Measurements from ENCODE around the gene KLK13. TPM values are rescaled to one million over a fixed set of nuclear protein-coding genes. Genes with fewer than 3 reads are reported as not detected.

Gene KLK13
- total and polyA plus RNA-seq, 2 experiments from 2014 or later = 0.25 TPM; not detected in 1

DNA sequence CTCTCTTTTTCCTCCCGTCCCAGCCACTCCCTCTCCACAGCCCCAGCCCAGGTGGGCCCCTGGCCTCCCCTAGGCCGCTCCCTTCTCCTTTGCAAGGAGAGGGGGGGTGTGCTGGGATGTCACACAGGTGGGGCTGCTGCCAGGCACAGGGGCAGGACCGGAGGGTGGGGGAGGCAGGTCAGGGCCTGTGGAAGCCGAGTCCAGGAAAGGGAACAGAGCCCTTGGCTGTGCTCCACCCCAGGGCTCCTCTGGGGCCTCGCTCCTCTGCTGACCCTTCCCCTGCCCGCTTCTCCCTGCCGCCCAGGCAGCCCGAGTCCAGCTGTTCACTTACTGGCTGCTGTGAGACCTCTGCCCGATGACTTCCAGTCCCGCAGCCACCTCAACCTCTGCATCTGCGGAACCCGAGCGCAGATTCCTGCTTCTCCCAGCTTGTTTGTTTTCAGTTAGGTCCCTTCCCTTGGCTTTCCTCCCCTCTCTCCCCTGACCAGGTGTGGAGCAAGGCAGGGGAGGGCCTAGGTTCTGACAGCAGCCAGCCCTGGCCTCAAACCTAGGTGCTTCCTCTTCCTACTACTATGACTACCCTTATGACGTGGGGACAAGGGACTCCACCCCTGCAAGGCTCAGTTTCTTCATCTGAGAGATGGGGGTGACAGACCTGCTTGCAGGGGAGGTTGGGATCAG lies 37.6 kb downstream of the KLK13 start:
- in situ Hi-C loops (cut with MboI) = no loop called here
- WGBS, 2 experiments (ENCODE audit: low coverage in 1 of 2, low lambda C conversion rate in 2 of 2, missing lambda C conversion rate in 2 of 2) = 18 to 19% methylated on average over 12 to 14 of the region's 14 CpGs

DNA sequence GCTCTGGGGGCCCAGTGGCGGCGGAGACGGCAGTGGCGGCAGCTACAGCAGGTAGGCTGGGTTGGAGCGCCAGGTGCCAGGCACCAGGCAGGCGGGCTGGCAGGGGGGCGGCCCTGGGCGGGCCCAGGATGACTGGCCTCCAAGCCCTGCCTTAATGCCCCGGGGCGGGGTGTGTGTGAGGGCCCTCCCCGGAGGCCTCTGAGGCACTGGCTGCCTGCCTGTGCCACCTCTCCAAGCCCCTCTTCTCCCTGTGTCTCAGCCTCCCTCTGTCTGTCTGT lies 38.4 kb downstream of the KLK13 start, which contains the start of gene KLK11:
Gene KLK11 (minus strand): TSS at position 63 of the 278 bp plus-strand sequence. CDS start 985 bp downstream, outside the sequence.
- Histone ChIP-seq H3K9me3 (ENCODE audit: low read depth) (no peaks in the 10 kb centered on the region), H3K36me3 (ENCODE audit: low read depth) (no peaks in the 10 kb centered on the region), H3K4me1 (ENCODE audit: insufficient read depth) (no peaks in the 10 kb centered on the region), H3K4me2 (ENCODE audit: unreplicated experiment) (no peak within 1 kb of the TSS), H4K20me1 (ENCODE audit: insufficient read depth) (no peaks in the 10 kb centered on the region), H3K27me3 (replicated peaks; ENCODE audit: insufficient read depth) (peaks cover 19% of the 10 kb centered on the region), H3K4me3 (no peak within 1 kb of the TSS), H3K27ac (no peak within 1 kb of the TSS), H3K79me2 (ENCODE audit: insufficient read depth) (no peaks in the 10 kb centered on the region), H3K9ac (no peak within 1 kb of the TSS), H3K9me2 (ENCODE audit: insufficient read depth) (no peaks in the 10 kb centered on the region), H2AFZ (no peak within 1 kb of the TSS), H3F3A (ENCODE audit: insufficient read depth) (no peaks in the 10 kb centered on the region)
- TF ChIP-seq EZH2 (IDR thresholded peaks at IDR 0.05; ENCODE audit: insufficient read depth, poor library complexity, severe bottlenecking) (no peak), EZH2phosphoT487 (IDR thresholded peaks at IDR 0.05; ENCODE audit: insufficient read depth, low read depth) (no peak)
- 18 to 53% methylated on average over 3 to 11 of the region's 11 CpGs for WGBS, 2 experiments (ENCODE audit: low coverage in 1 of 2, low lambda C conversion rate in 2 of 2, missing lambda C conversion rate in 2 of 2)
- in situ Hi-C loops (cut with MboI) = no loop called here
- DNase-seq = no peak

More for the DNA sequence above, 37.6 kb downstream of the KLK13 start:
- Histone ChIP-seq H2AFZ (no peak overlapping the region), H3K36me3 (ENCODE audit: low read depth) (no peaks in the 10 kb centered on the region), H3K4me3 (no peak overlapping the region), H3K9ac (no peak overlapping the region), H3K27ac (no peak overlapping the region), H4K20me1 (ENCODE audit: insufficient read depth) (no peaks in the 10 kb centered on the region), H3K4me2 (ENCODE audit: unreplicated experiment) (no peak overlapping the region), H3K9me2 (ENCODE audit: insufficient read depth) (no peaks in the 10 kb centered on the region), H3F3A (ENCODE audit: insufficient read depth) (no peaks in the 10 kb centered on the region), H3K4me1 (ENCODE audit: insufficient read depth) (no peaks in the 10 kb centered on the region), H3K9me3 (ENCODE audit: low read depth) (no peaks in the 10 kb centered on the region), H3K79me2 (ENCODE audit: insufficient read depth) (no peaks in the 10 kb centered on the region), H3K27me3 (replicated peaks; ENCODE audit: insufficient read depth) (peaks cover 14% of the 10 kb centered on the region)
- no peak for DNase-seq
- TF ChIP-seq EZH2 (IDR thresholded peaks at IDR 0.05; ENCODE audit: insufficient read depth, poor library complexity, severe bottlenecking) (no peak), EZH2phosphoT487 (IDR thresholded peaks at IDR 0.05; ENCODE audit: insufficient read depth, low read depth) (no peak)

DNA sequence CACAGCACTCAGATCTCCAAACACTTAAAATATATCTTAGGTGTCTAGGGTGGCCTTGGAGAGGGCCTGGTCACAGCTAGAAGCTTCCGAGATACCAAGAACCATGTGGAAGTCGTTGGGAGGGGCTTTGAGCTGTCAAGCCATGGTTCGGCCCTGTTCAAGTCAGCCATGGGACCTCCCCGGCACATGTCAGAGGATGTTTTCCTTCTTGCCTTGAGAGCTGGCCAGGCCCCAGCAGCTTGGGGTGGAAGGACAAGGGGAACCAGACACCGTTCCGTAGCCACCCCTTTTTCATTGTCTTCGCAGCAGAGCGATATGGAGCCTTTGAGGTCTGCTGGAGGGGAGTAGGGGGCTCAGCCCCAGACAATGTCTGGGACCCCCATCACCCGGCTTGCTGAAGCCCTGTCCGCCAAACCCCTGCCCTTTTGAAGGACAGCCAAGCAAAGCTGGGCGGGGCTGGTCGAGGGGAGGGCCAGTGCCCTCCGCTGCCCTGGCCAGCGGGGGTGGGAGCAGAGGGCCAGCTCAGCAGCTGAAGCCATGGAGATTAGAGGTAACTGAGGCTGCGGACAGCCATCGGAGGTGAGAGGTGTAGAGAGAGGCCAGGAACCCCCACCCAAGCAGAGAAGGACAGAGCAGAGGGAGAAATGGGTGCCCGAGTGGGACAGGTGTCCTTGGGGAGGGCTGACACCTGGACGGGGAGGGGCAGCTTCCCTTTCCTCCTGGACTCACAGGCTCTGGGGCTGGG lies 38.9 kb downstream of the KLK13 start:
- Histone ChIP-seq H2AFZ (no peak overlapping the region), H3K9ac (no peak overlapping the region), H3K9me3 (ENCODE audit: low read depth) (no peaks in the 10 kb centered on the region), H3K9me2 (ENCODE audit: insufficient read depth) (no peaks in the 10 kb centered on the region), H3K4me2 (ENCODE audit: unreplicated experiment) (no peak overlapping the region), H3K4me3 (no peak overlapping the region), H3K36me3 (ENCODE audit: low read depth) (no peaks in the 10 kb centered on the region), H4K20me1 (ENCODE audit: insufficient read depth) (no peaks in the 10 kb centered on the region), H3K27me3 (replicated peaks; ENCODE audit: insufficient read depth) (peaks cover 19% of the 10 kb centered on the region), H3K79me2 (ENCODE audit: insufficient read depth) (no peaks in the 10 kb centered on the region), H3K4me1 (ENCODE audit: insufficient read depth) (no peaks in the 10 kb centered on the region), H3F3A (ENCODE audit: insufficient read depth) (0 out of 2 replicates have a peak, but pooled peaks cover 3% of the 10 kb centered on the region), H3K27ac (no peak overlapping the region)
- in situ Hi-C loops (cut with MboI) = no loop called here
- 28 to 30% methylated on average over 18 of the region's 18 CpGs for WGBS, 2 experiments (ENCODE audit: low coverage in 1 of 2, low lambda C conversion rate in 2 of 2, missing lambda C conversion rate in 2 of 2)
- no peak for TF ChIP-seq EZH2phosphoT487 (IDR thresholded peaks at IDR 0.05; ENCODE audit: insufficient read depth, low read depth)
- no peak for TF ChIP-seq EZH2 (IDR thresholded peaks at IDR 0.05; ENCODE audit: insufficient read depth, poor library complexity, severe bottlenecking)
- no peak for DNase-seq

DNA sequence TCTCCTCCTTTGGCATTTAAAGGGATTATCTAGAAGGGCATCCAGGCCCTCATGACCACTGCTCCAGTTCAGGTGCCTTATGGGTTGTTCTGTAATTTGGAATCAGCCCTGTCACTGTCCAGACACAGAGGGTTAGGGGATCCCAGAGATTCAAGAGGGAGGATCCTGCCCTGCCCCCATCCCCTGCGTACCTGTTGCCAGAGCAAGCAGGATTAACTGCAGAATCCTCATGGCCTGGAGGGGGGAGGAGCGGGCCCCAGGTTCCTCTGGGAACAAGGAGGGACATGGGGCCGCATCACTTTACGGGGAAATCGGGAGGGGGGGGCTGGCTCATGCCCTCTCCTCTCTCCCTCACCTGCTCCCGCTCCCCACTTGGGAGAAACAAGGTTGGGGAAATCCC lies 39.5 kb downstream of the KLK13 start:
- in situ Hi-C loops (cut with MboI) = no loop called here

More for the DNA sequence above, 39.5 kb downstream of the KLK13 start:
- TF ChIP-seq EZH2phosphoT487 (IDR thresholded peaks at IDR 0.05; ENCODE audit: insufficient read depth, low read depth) (no peak), EZH2 (IDR thresholded peaks at IDR 0.05; ENCODE audit: insufficient read depth, poor library complexity, severe bottlenecking) (no peak)
- H3K9me3 ChIP-seq (ENCODE audit: low read depth) = no peaks in the 10 kb centered on the region
- H3K36me3 ChIP-seq (ENCODE audit: low read depth) = no peaks in the 10 kb centered on the region
- no peak overlapping the region for H3K4me2 ChIP-seq (ENCODE audit: unreplicated experiment)
- no peak overlapping the region for H3K9ac ChIP-seq
- H3K79me2 ChIP-seq (ENCODE audit: insufficient read depth) = no peaks in the 10 kb centered on the region
- H3K4me3 ChIP-seq = no peak overlapping the region
- peaks cover 19% of the 10 kb centered on the region for H3K27me3 ChIP-seq (replicated peaks; ENCODE audit: insufficient read depth)
- no peaks in the 10 kb centered on the region for H3K4me1 ChIP-seq (ENCODE audit: insufficient read depth)
- no peak for DNase-seq
- no peaks in the 10 kb centered on the region for H3K9me2 ChIP-seq (ENCODE audit: insufficient read depth)
- no peaks in the 10 kb centered on the region for H4K20me1 ChIP-seq (ENCODE audit: insufficient read depth)
- H3F3A ChIP-seq (ENCODE audit: insufficient read depth) = 0 out of 2 replicates have a peak, but pooled peaks cover 6% of the 10 kb centered on the region
- H2AFZ ChIP-seq = no peak overlapping the region
- no peak overlapping the region for H3K27ac ChIP-seq
- WGBS, 2 experiments (ENCODE audit: low coverage in 1 of 2, low lambda C conversion rate in 2 of 2, missing lambda C conversion rate in 2 of 2) = 23 to 38% methylated on average over 6 of the region's 6 CpGs
